ENCODE results near the gene SORCS2. TPM values are rescaled to one million over a fixed set of nuclear protein-coding genes. Genes with fewer than 3 reads are reported as not detected.
A peak's percentile ranks its signal among the peaks of the same experiment; 100 is the strongest.

Gene SORCS2
- polyA plus RNA-seq, 1 donor from 2014 or later, result not detected

GRCh38 chr4:7526491-7526890 lies 334.2 kb downstream of the SORCS2 start:
- Mint-ChIP-seq H3K9me3 (peaks cover 0 to 1% (median 0%) of the 10 kb centered on the region in 3 donors), H3K4me3 (no peak overlapping the region), H3K36me3 (no peaks in the 10 kb centered on the region), H3K4me1 (peaks cover 0 to 2% (median 0%) of the 10 kb centered on the region in 3 donors), H3K27me3 (peaks cover 15% of the 10 kb centered on the region), H3K27ac (peak overlapping the region in 1 of 3 donors; percentile 49)

- Mint-ChIP-seq H3K27me3 (peaks cover 15% of the 10 kb centered on the region), H3K36me3 (no peaks in the 10 kb centered on the region), H3K4me1 (peaks cover 0 to 2% (median 0%) of the 10 kb centered on the region in 3 donors), H3K9me3 (peaks cover 0 to 1% (median 0%) of the 10 kb centered on the region in 3 donors), H3K27ac (no peak overlapping the region), H3K4me3 (no peak overlapping the region)
Observed at GRCh38 chr4:7526929-7527535, 334.7 kb downstream of the SORCS2 start.

GRCh38 chr4:7529368-7530080 lies 337.2 kb downstream of the SORCS2 start:
- Mint-ChIP-seq H3K4me3 (no peak overlapping the region), H3K9me3 (peaks cover 0 to 4% (median 0%) of the 10 kb centered on the region in 3 donors), H3K27me3 (peaks cover 16% of the 10 kb centered on the region), H3K36me3 (no peaks in the 10 kb centered on the region), H3K27ac (peak overlapping the region in 1 of 3 donors; percentile 31), H3K4me1 (peaks cover 0 to 3% (median 0%) of the 10 kb centered on the region in 3 donors)

GRCh38 chr4:7530082-7530481 lies 337.7 kb downstream of the SORCS2 start:
- Mint-ChIP-seq H3K4me1 (peaks cover 0 to 3% (median 0%) of the 10 kb centered on the region in 3 donors), H3K27ac (peak overlapping the region in 1 of 3 donors; percentile 31), H3K4me3 (no peak overlapping the region), H3K36me3 (no peaks in the 10 kb centered on the region), H3K27me3 (peaks cover 16% of the 10 kb centered on the region), H3K9me3 (peaks cover 0 to 4% (median 0%) of the 10 kb centered on the region in 3 donors)

GRCh38 chr4:7530932-7531639 lies 338.7 kb downstream of the SORCS2 start:
- H3K4me1 Mint-ChIP-seq, result peaks cover 0 to 3% (median 0%) of the 10 kb centered on the region in 3 donors
- peaks cover 0 to 4% (median 0%) of the 10 kb centered on the region in 3 donors for H3K9me3 Mint-ChIP-seq
- no peaks in the 10 kb centered on the region for H3K36me3 Mint-ChIP-seq
- H3K27ac Mint-ChIP-seq, result no peak overlapping the region
- H3K27me3 Mint-ChIP-seq, result peaks cover 12% of the 10 kb centered on the region
- H3K4me3 Mint-ChIP-seq, result no peak overlapping the region

- H3K4me3 Mint-ChIP-seq, result no peak overlapping the region
- H3K4me1 Mint-ChIP-seq, result peaks cover 0 to 3% (median 0%) of the 10 kb centered on the region in 3 donors
- peaks cover 0 to 4% (median 0%) of the 10 kb centered on the region in 3 donors for H3K9me3 Mint-ChIP-seq
- peaks cover 12% of the 10 kb centered on the region for H3K27me3 Mint-ChIP-seq
- H3K36me3 Mint-ChIP-seq, result no peaks in the 10 kb centered on the region
- H3K27ac Mint-ChIP-seq, result no peak overlapping the region
Observed at GRCh38 chr4:7531640-7531994, 339.3 kb downstream of the SORCS2 start.

- Mint-ChIP-seq H3K36me3 (no peaks in the 10 kb centered on the region), H3K27ac (no peak overlapping the region), H3K4me1 (peaks cover 0 to 3% (median 0%) of the 10 kb centered on the region in 3 donors), H3K27me3 (peaks cover 12% of the 10 kb centered on the region), H3K4me3 (no peak overlapping the region), H3K9me3 (peaks cover 0 to 4% (median 0%) of the 10 kb centered on the region in 3 donors)
Observed at GRCh38 chr4:7532043-7532442, 339.7 kb downstream of the SORCS2 start.

GRCh38 chr4:7533267-7533666 lies 340.9 kb downstream of the SORCS2 start:
- Mint-ChIP-seq H3K4me3 (no peak overlapping the region), H3K36me3 (no peaks in the 10 kb centered on the region), H3K9me3 (peaks cover 0 to 4% (median 0%) of the 10 kb centered on the region in 3 donors), H3K27me3 (peaks cover 9% of the 10 kb centered on the region), H3K4me1 (peaks cover 0 to 3% (median 0%) of the 10 kb centered on the region in 3 donors), H3K27ac (no peak overlapping the region)

- Mint-ChIP-seq H3K4me1 (peaks cover 0 to 3% (median 0%) of the 10 kb centered on the region in 3 donors), H3K27me3 (peaks cover 3% of the 10 kb centered on the region), H3K36me3 (no peaks in the 10 kb centered on the region), H3K4me3 (no peak overlapping the region), H3K9me3 (peaks cover 0 to 3% (median 0%) of the 10 kb centered on the region in 3 donors), H3K27ac (no peak overlapping the region)
Observed at GRCh38 chr4:7535094-7535493, 342.8 kb downstream of the SORCS2 start.

GRCh38 chr4:7535619-7536018 lies 343.3 kb downstream of the SORCS2 start:
- Mint-ChIP-seq H3K9me3 (peaks cover 0 to 3% (median 0%) of the 10 kb centered on the region in 3 donors), H3K4me1 (peaks cover 0 to 3% (median 0%) of the 10 kb centered on the region in 3 donors)

GRCh38 chr4:7536876-7537275 lies 344.5 kb downstream of the SORCS2 start:
- Mint-ChIP-seq H3K4me1 (peaks cover 0 to 3% (median 0%) of the 10 kb centered on the region in 3 donors), H3K27ac (no peak overlapping the region), H3K4me3 (no peak overlapping the region), H3K27me3 (peaks cover 3% of the 10 kb centered on the region), H3K9me3 (peaks cover 0 to 3% (median 0%) of the 10 kb centered on the region in 3 donors), H3K36me3 (no peaks in the 10 kb centered on the region)

More at GRCh38 chr4:7535619-7536018, 343.3 kb downstream of the SORCS2 start:
- Mint-ChIP-seq H3K27me3 (peaks cover 3% of the 10 kb centered on the region), H3K36me3 (no peaks in the 10 kb centered on the region), H3K27ac (no peak overlapping the region), H3K4me3 (no peak overlapping the region)

- peaks cover 2% of the 10 kb centered on the region for H3K36me3 Mint-ChIP-seq
- H3K4me1 Mint-ChIP-seq, result peaks cover 0 to 1% (median 0%) of the 10 kb centered on the region in 3 donors
- H3K27me3 Mint-ChIP-seq, result peaks cover 2% of the 10 kb centered on the region
- no peak overlapping the region for H3K27ac Mint-ChIP-seq
- no peak overlapping the region for H3K4me3 Mint-ChIP-seq
- peaks cover 0 to 3% (median 0%) of the 10 kb centered on the region in 3 donors for H3K9me3 Mint-ChIP-seq
Observed at GRCh38 chr4:7537853-7538400, 345.6 kb downstream of the SORCS2 start.

GRCh38 chr4:7538518-7538917 lies 346.2 kb downstream of the SORCS2 start:
- Mint-ChIP-seq H3K36me3 (peaks cover 2% of the 10 kb centered on the region), H3K27ac (peak overlapping the region in 1 of 3 donors; percentile 4)

GRCh38 chr4:7539186-7539585 lies 346.8 kb downstream of the SORCS2 start:
- Mint-ChIP-seq H3K9me3 (peaks cover 0 to 2% (median 0%) of the 10 kb centered on the region in 3 donors), H3K4me1 (peaks cover 0 to 1% (median 0%) of the 10 kb centered on the region in 3 donors), H3K27me3 (peaks cover under 1% of the 10 kb centered on the region), H3K36me3 (peaks cover 2% of the 10 kb centered on the region), H3K4me3 (no peak overlapping the region), H3K27ac (no peak overlapping the region)

More at GRCh38 chr4:7538518-7538917, 346.2 kb downstream of the SORCS2 start:
- Mint-ChIP-seq H3K9me3 (peaks cover 0 to 3% (median 0%) of the 10 kb centered on the region in 3 donors), H3K4me3 (no peak overlapping the region), H3K27me3 (peaks cover 2% of the 10 kb centered on the region), H3K4me1 (peaks cover 0 to 1% (median 0%) of the 10 kb centered on the region in 3 donors)
